GM12878 (cell line): ENCODE results near the gene REPIN1. TPM values are rescaled to one million over a fixed set of nuclear protein-coding genes. Genes with fewer than 3 reads are reported as not detected.
A peak's percentile ranks its signal among the peaks of the same experiment; 100 is the strongest.

Experiments
- ATF3 ChIP-seq: IDR thresholded peaks from 2 replicates; pipeline ENCODE4 v1.6.1; 2011; ENCODE audit warnings: low read depth, mild to moderate bottlenecking, low read length, moderate library complexity, borderline replicate concordance; ENCODE audit errors: extremely low read depth
- CTCF ChIP-seq, 3 experiments: IDR thresholded peaks in 2 of 3; conservative IDR thresholded peaks in 1 of 3; 2 replicates each; pipeline ENCODE4 v1.5.1; 2011; ENCODE audit warnings: low read depth in 3 of 3, low read length in 3 of 3, mild to moderate bottlenecking in 3 of 3, control low read depth in 2 of 3, moderate library complexity in 2 of 3, inconsistent platforms in 1 of 3, mixed read lengths in 1 of 3; ENCODE audit not compliant: control insufficient read depth in 2 of 3, insufficient read depth in 1 of 3; ENCODE audit errors: extremely low read depth in 1 of 3
- DPF2 ChIP-seq: fragments of 450-650 bp; IDR thresholded peaks from 2 replicates; pipeline ENCODE4 v1.6.1; 2017; ENCODE audit warnings: mild to moderate bottlenecking
- EZH2 ChIP-seq: IDR thresholded peaks from 2 replicates; pipeline ENCODE4 v1.6.1; 2012; ENCODE audit warnings: low read depth, mild to moderate bottlenecking, control low read depth, inconsistent platforms, low read length, borderline replicate concordance; ENCODE audit not compliant: control insufficient read depth
- FOXK2 ChIP-seq: fragments of 450-650 bp; IDR thresholded peaks from 2 replicates; pipeline ENCODE4 v1.6.1; 2017; ENCODE audit warnings: mild to moderate bottlenecking, moderate library complexity
- IRF3 ChIP-seq: fragments of 450-650 bp; IDR thresholded peaks from 2 replicates; pipeline ENCODE4 v1.6.1; 2014; ENCODE audit warnings: mild to moderate bottlenecking
- KLF5 ChIP-seq: fragments of 450-650 bp; IDR thresholded peaks from 2 replicates; pipeline ENCODE4 v1.6.1; 2014; ENCODE audit warnings: mild to moderate bottlenecking; ENCODE audit not compliant: partially characterized antibody
- MEF2B ChIP-seq: fragments of 450-650 bp; IDR thresholded peaks from 2 replicates; pipeline ENCODE4 v1.6.1; 2018; ENCODE audit warnings: mild to moderate bottlenecking, moderate library complexity; ENCODE audit not compliant: partially characterized antibody, poor library complexity, severe bottlenecking
- NBN ChIP-seq: fragments of 450-650 bp; IDR thresholded peaks from 2 replicates; pipeline ENCODE4 v1.6.1; 2016
- POLR2AphosphoS2 ChIP-seq: IDR thresholded peaks from 2 replicates; pipeline ENCODE4 v1.6.1; 2011; ENCODE audit warnings: low read depth, mild to moderate bottlenecking, low read length, improper control_type of control experiment, moderate library complexity
- POU2F2 ChIP-seq: IDR thresholded peaks from 3 replicates; pipeline ENCODE4 v1.6.1; 2011; ENCODE audit warnings: low read depth, mild to moderate bottlenecking, low read length, borderline replicate concordance
- SKIL ChIP-seq: fragments of 450-650 bp; IDR thresholded peaks from 2 replicates; pipeline ENCODE4 v1.6.1; 2017; ENCODE audit warnings: mild to moderate bottlenecking, low read depth, inconsistent platforms; ENCODE audit not compliant: poor library complexity, severe bottlenecking
- SMARCA5 ChIP-seq: fragments of 450-650 bp; IDR thresholded peaks from 2 replicates; pipeline ENCODE4 v1.6.1; 2017; ENCODE audit warnings: mild to moderate bottlenecking
- SUPT20H ChIP-seq: IDR thresholded peaks from 2 replicates; pipeline ENCODE4 v1.6.1; 2011; ENCODE audit warnings: low read depth, mild to moderate bottlenecking, low read length, moderate library complexity, borderline replicate concordance; ENCODE audit not compliant: control insufficient read depth
- SUZ12 ChIP-seq: fragments of 200-600 bp; sonication (generic); IDR thresholded peaks from one replicate; pipeline ENCODE4 v1.6.1; 2018; ENCODE audit warnings: antibody characterized with exemption, mild to moderate bottlenecking; ENCODE audit not compliant: unreplicated experiment
- TAF1 ChIP-seq: IDR thresholded peaks from 2 replicates; pipeline ENCODE4 v1.6.1; 2011; ENCODE audit warnings: mild to moderate bottlenecking, low read depth, low read length, borderline replicate concordance
- USF2 ChIP-seq: IDR thresholded peaks from 2 replicates; pipeline ENCODE4 v1.6.1; 2011; ENCODE audit warnings: low read depth, low read length, improper control_type of control experiment, borderline replicate concordance
- ZBED1 ChIP-seq: IDR thresholded peaks from 2 replicates; pipeline ENCODE4 v1.6.1; 2016; ENCODE audit warnings: borderline replicate concordance
- ZBTB33 ChIP-seq: fragments of 450-650 bp; IDR thresholded peaks from 2 replicates; pipeline ENCODE4 v1.6.1; 2017; ENCODE audit warnings: mild to moderate bottlenecking
- polyA plus RNA-seq, 11 experiments: library from polyadenylated mRNA; depleted of rRNA in 4 of 11; unstranded in 6 of 11; stranded (reverse) in 5 of 11; fragments of >200 nt; fragmentation: Nextera tagmentation in 4 of 11; fragmentation: Illumina TruSeq in 1 of 11; extraction: Ambion mirVana in 4 of 11; extraction: Trizol in 1 of 11; gene quantifications; 1 replicate in 1 of 11; 2 replicates in 10 of 11; pipeline versions ENCODE4 v1.2.1 to v1.2.3, GENCODE V29; 2011 to 2016; ENCODE audit warnings: inconsistent platforms in 2 of 11, missing spikeins in 2 of 11, low read depth in 1 of 11
- total RNA-seq, 4 experiments: library from RNA; depleted of rRNA in 3 of 4; stranded (reverse); fragments of >200 nt in 3 of 4; fragmentation: Illumina TruSeq in 1 of 4; extraction: Trizol in 1 of 4; gene quantifications; 2 replicates each; pipeline versions ENCODE4 v1.2.1 to v1.2.3, GENCODE V29; 2013 to 2021

The REPIN1 gene
- total and polyA plus RNA-seq, 10 of the 15 experiments (the other 5 are each of a cell fraction or from before 2014, with no cell fraction given): 5.1 to 172 (median 76.9) TPM

- TF ChIP-seq ZBTB33 (no peak), SKIL (peak; percentile 17), SUPT20H (no peak), IRF3 (peak; percentile 20; the same call in 1 of the 2 replicates), TAF1 (no peak), KLF5 (no peak), ZBED1 (no peak), CTCF (IDR thresholded peaks at IDR 0.05 in 2 of 3, conservative IDR thresholded peaks at IDR 0.05 in 1 of 3; ENCODE audit: control insufficient read depth in 2 of 3, extremely low read depth in 1 of 3, insufficient read depth in 1 of 3, low read depth in 3 of 3, low read length in 3 of 3) (peak; percentile 86 to 95 (median 88); a peak in 5 of 6 replicates), POU2F2 (peak; percentile 66; the same call in 1 of the 3 replicates), ATF3 (no peak), POLR2AphosphoS2 (no peak), SUZ12 (no peak), MEF2B (peak; percentile 21), DPF2 (no peak), EZH2 (no peak), FOXK2 (no peak), NBN (peak; percentile 42; the same call in 1 of the 2 replicates), USF2 (no peak), SMARCA5 (peak; percentile 92)
These were observed 52.5 kb downstream of the REPIN1 start (continued) for GRCh38 chr7:150420987-150421674.
